T-helper 2 cell (primary cell): ENCODE data around the gene SCO1.

Experiments
- DNase-seq, 5 experiments: peaks; one replicate each; pipeline versions ENCODE4 v3.0.0 to v3.0.0-alpha.2; 2012 to 2022

SCO1 gene

GRCh38 chr17:10652984-10653659, 44.2 kb downstream of the SCO1 start:
- peak in 1 of 5 experiments; percentile 3 for DNase-seq

- DNase-seq = no peak
Measured at GRCh38 chr17:10651927-10652326, 45.4 kb downstream of the SCO1 start.

GRCh38 chr17:10649602-10650001, 47.7 kb downstream of the SCO1 start:
- DNase-seq = no peak

GRCh38 chr17:10648956-10649355, 48.4 kb downstream of the SCO1 start:
- DNase-seq = no peak

- no peak for DNase-seq
Measured at GRCh38 chr17:10648381-10648780, 49.0 kb downstream of the SCO1 start.

GRCh38 chr17:10646392-10646990, 50.8 kb downstream of the SCO1 start:
- DNase-seq = peak; percentile 14 to 62 (median 56)

- DNase-seq = no peak
Measured at GRCh38 chr17:10640475-10640874, 56.9 kb downstream of the SCO1 start.

- DNase-seq = no peak
Measured at GRCh38 chr17:10638151-10638550, 59.2 kb downstream of the SCO1 start.

GRCh38 chr17:10635290-10635689, 62.0 kb downstream of the SCO1 start:
- no peak for DNase-seq

GRCh38 chr17:10633738-10634379, 63.5 kb downstream of the SCO1 start:
- DNase-seq = peak in 2 of 5 experiments; percentile 12 to 21

GRCh38 chr17:10631701-10632100, 65.6 kb downstream of the SCO1 start:
- no peak for DNase-seq

GRCh38 chr17:10631048-10631700, 66.2 kb downstream of the SCO1 start:
- DNase-seq = no peak

- no peak for DNase-seq
Measured at GRCh38 chr17:10629706-10630105, 67.6 kb downstream of the SCO1 start.

GRCh38 chr17:10628756-10629155, 68.6 kb downstream of the SCO1 start:
- DNase-seq = no peak

- no peak for DNase-seq
Measured at GRCh38 chr17:10626390-10626789, 70.9 kb downstream of the SCO1 start.

GRCh38 chr17:10624969-10625368, 72.4 kb downstream of the SCO1 start:
- DNase-seq = no peak

GRCh38 chr17:10623737-10624338, 73.5 kb downstream of the SCO1 start:
- no peak for DNase-seq

GRCh38 chr17:10622617-10623485, 74.5 kb downstream of the SCO1 start:
- no peak for DNase-seq
